ENCODE results near the gene MSRB1. TPM values are rescaled to one million over a fixed set of nuclear protein-coding genes. Genes with fewer than 3 reads are reported as not detected.
"Not testable (repeated sequence)": the region's sequence is repeated elsewhere in the genome, so short reads cannot be mapped to it uniquely, and the experiment has no call there.

The MSRB1 gene
- total and polyA plus RNA-seq, 2 of the 8 experiments (the other 6 are each of a cell fraction or from before 2014, with no cell fraction given): 28.2 to 51.4 TPM

DNA sequence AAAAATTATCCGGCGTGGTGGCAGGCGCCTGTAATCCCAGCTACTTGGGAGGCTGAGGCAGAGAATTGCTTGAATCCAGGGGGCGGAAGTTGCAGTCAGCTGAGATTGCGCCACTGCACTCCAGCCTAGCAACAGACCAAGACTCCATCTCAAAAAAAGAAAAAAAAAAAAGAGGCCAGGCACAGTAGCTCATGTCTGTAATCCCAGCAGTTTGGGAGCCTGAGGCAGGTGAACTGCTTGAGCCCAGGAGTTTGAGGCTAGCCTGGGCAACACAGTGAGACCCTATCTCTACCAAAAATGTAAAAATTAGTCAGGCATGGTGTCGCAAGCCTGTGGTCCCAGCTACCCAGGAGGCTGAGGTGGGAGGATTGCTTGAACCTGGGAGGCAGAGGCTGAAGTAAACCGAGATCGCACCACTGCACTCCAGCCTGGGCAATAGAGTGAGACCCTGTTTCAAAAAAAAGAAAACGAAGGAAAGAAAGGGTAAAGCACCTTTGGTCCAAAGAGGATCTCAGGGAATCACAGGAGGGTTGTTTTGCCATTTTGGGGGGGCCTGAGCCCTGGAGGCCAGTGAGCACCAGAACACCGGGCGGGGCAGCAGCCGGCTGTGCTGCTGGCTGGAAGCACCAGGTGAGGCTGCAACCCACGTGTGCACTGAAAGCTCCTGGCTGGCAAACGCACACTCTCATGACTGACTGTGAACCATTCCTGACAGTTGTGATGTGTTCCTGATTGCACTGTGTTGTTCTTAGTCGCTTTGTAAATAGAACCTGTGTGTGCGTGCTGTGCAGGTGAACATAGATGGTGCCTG is 43.2 kb downstream of the MSRB1 start (continued):
- TF ChIP-seq SIRT6 (IDR thresholded peaks at IDR 0.05; ENCODE audit: low read length): no peak
- no peak for TF ChIP-seq HDAC6 (IDR thresholded peaks at IDR 0.05; ENCODE audit: low read depth, low read length)
- TF ChIP-seq YY1 (IDR thresholded peaks at IDR 0.05; ENCODE audit: low read depth, low read length): no peak
- no peak for TF ChIP-seq CTBP2 (IDR thresholded peaks at IDR 0.05; ENCODE audit: borderline replicate concordance, insufficient read depth, insufficient read length, low read length)
- TF ChIP-seq RAD21 (IDR thresholded peaks at IDR 0.05 in 1 of 2, conservative IDR thresholded peaks at IDR 0.05 in 1 of 2; ENCODE audit: low read depth in 2 of 2, low read length in 2 of 2): no peak
- TF ChIP-seq POLR2AphosphoS5 (IDR thresholded peaks at IDR 0.05; ENCODE audit: low read depth, low read length): no peak
- no peak for TF ChIP-seq NRF1 (IDR thresholded peaks at IDR 0.05; ENCODE audit: low read depth, low read length)

DNA sequence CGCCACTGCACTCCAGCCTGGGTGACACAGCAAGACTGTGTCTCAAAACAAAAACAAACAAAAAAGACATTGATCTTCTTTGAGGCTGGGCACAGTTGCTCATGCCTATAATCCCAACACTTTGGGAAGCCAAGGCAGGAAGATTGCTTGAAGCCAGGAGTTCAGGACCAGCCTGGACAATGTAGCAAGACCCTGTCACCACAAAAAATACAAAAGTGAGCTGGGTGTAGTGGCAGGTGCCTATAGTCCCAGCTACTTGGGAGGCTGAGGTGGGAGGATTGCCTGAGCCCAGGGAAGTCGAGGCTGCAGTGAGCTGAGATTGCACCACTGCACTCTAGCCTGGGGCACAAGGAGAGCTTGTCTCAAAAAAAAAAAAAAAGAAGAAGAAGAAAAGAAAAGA is 45.3 kb downstream of the MSRB1 start:
- POLR2A ChIA-PET (ENCODE audit: partially characterized antibody): interaction anchor here (1.1 to 1.3 kb wide), 2 partner anchors 26 to 67 kb away, joined by 3 read pairs; partner anchors contain the start of gene RPS2

More for the DNA sequence above, 45.3 kb downstream of the MSRB1 start:
- H3K9me3 ChIP-seq (ENCODE audit: insufficient read depth in 2 of 2, low read depth in 1 of 2, low read length in 1 of 2); H3K36me3 ChIP-seq (ENCODE audit: control insufficient read depth in 2 of 4, insufficient read depth in 4 of 4, low read length in 3 of 4); H3K27me3 ChIP-seq (replicated peaks in 1 of 4; ENCODE audit: control insufficient read depth in 3 of 4, extremely low read depth in 1 of 4, insufficient read depth in 3 of 4, low read length in 3 of 4); FAIRE-seq; H4K20me1 ChIP-seq (replicated peaks in 1 of 2; ENCODE audit: control insufficient read depth in 1 of 2, insufficient read depth in 2 of 2, low read length in 2 of 2); H3K56ac ChIP-seq (replicated peaks; ENCODE audit: insufficient read length, low read depth, low read length); H3K4me3 ChIP-seq (ENCODE audit: extremely low read depth in 1 of 4, insufficient read depth in 2 of 4, low read depth in 3 of 4, low read length in 4 of 4); H2BK120ac ChIP-seq (replicated peaks; ENCODE audit: low read depth, low read length); H3K23me2 ChIP-seq (ENCODE audit: low read depth, low read length); H3K4ac ChIP-seq (replicated peaks; ENCODE audit: insufficient read length, low read depth, low read length); H3K79me1 ChIP-seq (ENCODE audit: low read depth, low read length); H2AFZ ChIP-seq (ENCODE audit: low read length); H4K91ac ChIP-seq (replicated peaks; ENCODE audit: insufficient read length, low read length); H3K27ac ChIP-seq (ENCODE audit: low read depth, low read length); H3K4me1 ChIP-seq (replicated peaks in 1 of 4; ENCODE audit: control insufficient read depth in 3 of 4, insufficient read depth in 4 of 4, low read length in 3 of 4); H3K14ac ChIP-seq (ENCODE audit: insufficient read length); H2BK5ac ChIP-seq (ENCODE audit: low read depth, low read length); H2BK15ac ChIP-seq (ENCODE audit: low read length); H3K4me2 ChIP-seq (ENCODE audit: insufficient read depth in 1 of 2, low read depth in 2 of 2, low read length in 2 of 2); H3K9ac ChIP-seq (replicated peaks in 1 of 4; ENCODE audit: extremely low read depth in 1 of 4, low read depth in 3 of 4, low read length in 3 of 4); H2AK5ac ChIP-seq (ENCODE audit: low read depth, low read length); H4K8ac ChIP-seq (ENCODE audit: extremely low read depth, insufficient read depth, low read length); H2BK20ac ChIP-seq (ENCODE audit: low read length); H4K5ac ChIP-seq (ENCODE audit: insufficient read length, low read depth, low read length); H3K79me2 ChIP-seq (ENCODE audit: control insufficient read depth in 1 of 2, insufficient read depth in 2 of 2, low read length in 2 of 2); DNase-seq (ENCODE audit: low read depth in 1 of 2, low spot score in 2 of 2); H3K23ac ChIP-seq (ENCODE audit: insufficient read length); H2BK12ac ChIP-seq (ENCODE audit: low read depth, low read length); H3K18ac ChIP-seq (ENCODE audit: extremely low read depth, low read length): not testable (repeated sequence)
- WGBS, 2 experiments (ENCODE audit: extremely low coverage in 1 of 2, insufficient coverage in 1 of 2, insufficient read length in 1 of 2, insufficient replicate concordance in 2 of 2, low coverage in 1 of 2, low lambda C conversion rate in 2 of 2, missing lambda C conversion rate in 1 of 2): 94% methylated on average over 2 of the region's 2 CpGs; no CpG with 5 or more reads in 1 of the 2 experiments
- CTCF ChIA-PET (ENCODE audit: partially characterized antibody): interaction anchor here (0.9 to 1.0 kb wide), 2 partner anchors 9 to 13 kb away, joined by 3 read pairs; no protein-coding TSS in a partner anchor

Data from H1 (cell line).